Prostate gland (tissue), 2 donors: ENCODE measurements around the gene CACNG1.

Source experiments
- POLR2A ChIP-seq: fragments of 450-650 bp; IDR thresholded peaks from one replicate; pipeline ENCODE4 v1.6.1; 2016; ENCODE audit warnings: antibody characterized with exemption, mild to moderate bottlenecking
- POLR2AphosphoS5 ChIP-seq: sonication (generic); formaldehyde crosslinking; IDR thresholded peaks from one replicate; pipeline ENCODE4 v1.6.1; 2017; ENCODE audit warnings: antibody characterized with exemption
- TF ChIP-seq, protein P1 (sequence below), 4 experiments: fragments of 200-600 bp in 2 of 4; fragments of 450-650 bp in 2 of 4; sonication (generic) in 2 of 4; IDR thresholded peaks; 1 replicate in 3 of 4; 2 replicates in 1 of 4; pipeline ENCODE4 v1.5.1; 2016 to 2019; ENCODE audit warnings: antibody characterized with exemption in 4 of 4, mild to moderate bottlenecking in 2 of 4, moderate library complexity in 2 of 4

GRCh38 chr17:67068999-67069398 is 24.6 kb downstream of the CACNG1 start:
- TF ChIP-seq, protein P1, sequence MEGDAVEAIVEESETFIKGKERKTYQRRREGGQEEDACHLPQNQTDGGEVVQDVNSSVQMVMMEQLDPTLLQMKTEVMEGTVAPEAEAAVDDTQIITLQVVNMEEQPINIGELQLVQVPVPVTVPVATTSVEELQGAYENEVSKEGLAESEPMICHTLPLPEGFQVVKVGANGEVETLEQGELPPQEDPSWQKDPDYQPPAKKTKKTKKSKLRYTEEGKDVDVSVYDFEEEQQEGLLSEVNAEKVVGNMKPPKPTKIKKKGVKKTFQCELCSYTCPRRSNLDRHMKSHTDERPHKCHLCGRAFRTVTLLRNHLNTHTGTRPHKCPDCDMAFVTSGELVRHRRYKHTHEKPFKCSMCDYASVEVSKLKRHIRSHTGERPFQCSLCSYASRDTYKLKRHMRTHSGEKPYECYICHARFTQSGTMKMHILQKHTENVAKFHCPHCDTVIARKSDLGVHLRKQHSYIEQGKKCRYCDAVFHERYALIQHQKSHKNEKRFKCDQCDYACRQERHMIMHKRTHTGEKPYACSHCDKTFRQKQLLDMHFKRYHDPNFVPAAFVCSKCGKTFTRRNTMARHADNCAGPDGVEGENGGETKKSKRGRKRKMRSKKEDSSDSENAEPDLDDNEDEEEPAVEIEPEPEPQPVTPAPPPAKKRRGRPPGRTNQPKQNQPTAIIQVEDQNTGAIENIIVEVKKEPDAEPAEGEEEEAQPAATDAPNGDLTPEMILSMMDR (IDR thresholded peaks at IDR 0.05) = no peak
- no peak for TF ChIP-seq POLR2AphosphoS5
- TF ChIP-seq POLR2A = no peak
